K562 (cell line): ENCODE measurements around the gene USP49. TPM values are rescaled to one million over a fixed set of nuclear protein-coding genes. Genes with fewer than 3 reads are reported as not detected.

Source experiments
- ATAC-seq: fragments of 200-7000 bp; cut with Tn5 transposase; 3 replicates; pipeline ENCODE4 v1.9.1; 2020; ENCODE audit warnings: moderate library complexity
- BruUV-seq: library from RNA; stranded (reverse); fragments of 400-500 nt; replicated peaks from 2 replicates; lab custom pipeline; 2021; lab: Mats Ljungman, UMichigan
- CTCF ChIA-PET: fragments of 300-600 bp; formaldehyde crosslinking; extraction: SDS; loops from one replicate; lab custom pipeline; 2021; ENCODE audit warnings: low intra/inter-chr PET ratio; lab: Yijun Ruan, JAX
- POLR2A ChIA-PET: fragments of 300-600, 350-650 bp; sonication (Branson Sonifier 250); formaldehyde crosslinking; extraction: SDS; loops from one replicate; lab custom pipeline; 2021; ENCODE audit warnings: antibody characterized with exemption, inconsistent platforms; lab: Yijun Ruan, JAX
- DNase-seq, 4 experiments: peaks; one replicate each; pipeline versions ENCODE4 v3.0.0 to v3.0.0-alpha.2; 2011 to 2018; ENCODE audit warnings: low spot score in 3 of 4, mixed read lengths in 3 of 4; ENCODE audit errors: extremely low read depth in 1 of 4
- FAIRE-seq: peaks from 2 replicates; lab custom pipeline; 2011; peaks lifted over from hg19 to GRCh38; lab: Jason Lieb, UNC
- H2AFZ ChIP-seq: 2 replicates; pipeline ENCODE4 v1.6.0; 2011; ENCODE audit warnings: low read depth, low read length, control low read depth, inconsistent platforms
- H3K27ac ChIP-seq: fragments of 200-600 bp; 3 replicates; pipeline ENCODE4 v1.8.0; 2011; ENCODE audit warnings: low read depth, mild to moderate bottlenecking, control low read depth, inconsistent platforms, low read length, moderate library complexity, mixed read lengths; ENCODE audit errors: extremely low read depth
- H3K27me3 ChIP-seq, 2 experiments: fragments of 300-600 bp in 1 of 2; 2 replicates in 1 of 2; 3 replicates in 1 of 2; pipeline versions ENCODE4 v1.6.0 to v1.8.0; 2011; ENCODE audit warnings: inconsistent platforms in 2 of 2, low read length in 2 of 2, mild to moderate bottlenecking in 1 of 2, mixed read lengths in 1 of 2, moderate library complexity in 1 of 2; ENCODE audit not compliant: control insufficient read depth in 2 of 2, insufficient read depth in 2 of 2
- H3K36me3 ChIP-seq: fragments of 300-600 bp; 3 replicates; pipeline ENCODE4 v1.8.0; 2011; ENCODE audit warnings: mild to moderate bottlenecking, low read length, inconsistent platforms; ENCODE audit not compliant: control insufficient read depth, insufficient read depth
- H3K4me1 ChIP-seq, 2 experiments: fragments of 200-600 bp in 1 of 2; replicated peaks in 1 of 2; 2 replicates in 1 of 2; 3 replicates in 1 of 2; pipeline versions ENCODE4 v1.5.1 to v1.8.0; 2011; ENCODE audit warnings: inconsistent platforms in 2 of 2, low read length in 2 of 2, mild to moderate bottlenecking in 1 of 2, mixed read lengths in 1 of 2, moderate library complexity in 1 of 2; ENCODE audit not compliant: control insufficient read depth in 2 of 2, insufficient read depth in 2 of 2
- H3K4me2 ChIP-seq: 2 replicates; pipeline ENCODE4 v1.6.1; 2011; ENCODE audit warnings: low read length, control low read depth, inconsistent platforms, mixed read lengths; ENCODE audit not compliant: insufficient read depth
- H3K4me3 ChIP-seq: fragments of 200-600 bp; sonication (generic), shearing (Covaris generic); 2 replicates; pipeline ENCODE4 v1.5.1; 2016; ENCODE audit warnings: control low read depth, inconsistent platforms
- H3K79me2 ChIP-seq: fragments of 200-600 bp; 3 replicates; pipeline ENCODE4 v1.8.0; 2011; ENCODE audit warnings: low read length, inconsistent platforms; ENCODE audit not compliant: control insufficient read depth, insufficient read depth
- H3K9ac ChIP-seq, 2 experiments: 2 replicates each; pipeline versions ENCODE4 v1.6.0 to v1.6.1; 2011; ENCODE audit warnings: low read depth in 2 of 2, low read length in 2 of 2, control low read depth in 1 of 2, inconsistent platforms in 1 of 2, mild to moderate bottlenecking in 1 of 2, mixed read lengths in 1 of 2; ENCODE audit not compliant: insufficient read depth in 1 of 2
- H3K9me1 ChIP-seq: one replicate; pipeline ENCODE4 v1.6.0; 2011; ENCODE audit warnings: inconsistent platforms, mild to moderate bottlenecking, low read length, moderate library complexity; ENCODE audit not compliant: control insufficient read depth, insufficient read depth
- H3K9me3 ChIP-seq: replicated peaks from 2 replicates; pipeline ENCODE4 v1.5.1; 2011; ENCODE audit warnings: low read depth, low read length, inconsistent platforms; ENCODE audit not compliant: control insufficient read depth, insufficient read depth
- H4K20me1 ChIP-seq: replicated peaks from 2 replicates; pipeline ENCODE4 v1.6.1; 2011; ENCODE audit warnings: low read length, inconsistent platforms, mixed read lengths; ENCODE audit not compliant: control insufficient read depth, insufficient read depth
- E2F4 ChIP-seq: sonication (generic); formaldehyde crosslinking; IDR thresholded peaks from 2 replicates; pipeline ENCODE4 v1.8.0; 2022; ENCODE audit warnings: mild to moderate bottlenecking, low read depth, missing genetic modification reagents
- MAX ChIP-seq: sonication (generic); formaldehyde crosslinking; IDR thresholded peaks from 2 replicates; pipeline ENCODE4 v1.9.0; 2022; ENCODE audit warnings: mild to moderate bottlenecking, missing genetic modification reagents
- MCM7 ChIP-seq, 2 experiments: fragments of 450-650 bp; IDR thresholded peaks; 2 replicates each; pipeline ENCODE4 v1.6.1; 2016 to 2018
- NONO ChIP-seq, 2 experiments: fragments of 200-400 bp in 1 of 2; fragments of 450-650 bp in 1 of 2; formaldehyde crosslinking in 1 of 2; IDR thresholded peaks; 2 replicates each; pipeline ENCODE4 v1.6.1; 2017; ENCODE audit warnings: low read depth in 2 of 2, mild to moderate bottlenecking in 2 of 2, moderate library complexity in 2 of 2, low read length in 1 of 2
- U2AF1 ChIP-seq: fragments of 200-400 bp; formaldehyde crosslinking; optimal IDR thresholded peaks from 2 replicates; pipeline ENCODE3; 2017; ENCODE audit warnings: mild to moderate bottlenecking, low read depth, low read length, moderate library complexity
- ZC3H4 ChIP-seq: sonication (generic); formaldehyde crosslinking; IDR thresholded peaks from 2 replicates; pipeline ENCODE4 v1.9.0; 2021; ENCODE audit warnings: missing genetic modification reagents, borderline replicate concordance
- ZNF143 ChIP-seq: sonication (generic); formaldehyde crosslinking; IDR thresholded peaks from 2 replicates; pipeline ENCODE4 v1.9.0; 2022; ENCODE audit warnings: mild to moderate bottlenecking, missing genetic modification reagents
- ZNF764 ChIP-seq: fragments of 250-450 bp; sonication (Bioruptor Pico); IDR thresholded peaks from 2 replicates; pipeline ENCODE4 v1.4.0; 2020; ENCODE audit warnings: low read depth, mild to moderate bottlenecking, moderate library complexity
- WGBS: fragments of 100-300 bp; shearing (Covaris generic); methylation state at CpG from one replicate; pipeline ENCODE4 v1.1.6; 2016; ENCODE audit warnings: low coverage, mixed read lengths; ENCODE audit not compliant: insufficient coverage; ENCODE audit errors: missing lambda C conversion rate; 5-methylcytosine and 5-hydroxymethylcytosine counted together
- in situ Hi-C: fragments of 300-500 bp; cut with MboI; formaldehyde crosslinking; loops from 4 replicates; pipeline ENCODE4 v1.15.0; 2018; ENCODE audit warnings: inconsistent platforms, mixed read lengths
- intact Hi-C: fragments of 100-400 bp; cut with micrococcal nuclease; formaldehyde crosslinking; loops from 2 replicates; pipeline ENCODE4 v1.14.2; 2022
- polyA plus RNA-seq, 8 experiments: library from polyadenylated mRNA; depleted of rRNA in 4 of 8; stranded (reverse) in 5 of 8; unstranded in 3 of 8; fragments of >200 nt; fragmentation: Nextera tagmentation in 2 of 8; fragmentation: Illumina TruSeq in 1 of 8; extraction: Ambion mirVana in 2 of 8; extraction: Trizol in 1 of 8; gene quantifications; 2 replicates each; pipeline versions ENCODE4 v1.2.1 to v1.2.3, GENCODE V29; 2011 to 2014; ENCODE audit warnings: inconsistent platforms in 1 of 8, missing spikeins in 1 of 8
- total RNA-seq, 7 experiments: library from RNA; depleted of rRNA in 6 of 7; stranded (reverse); fragments of >200 nt in 6 of 7; fragmentation: Illumina TruSeq in 2 of 7; extraction: Trizol in 2 of 7; gene quantifications; 2 replicates each; pipeline versions ENCODE4 v1.2.1 to v1.2.3, GENCODE V29; 2011 to 2021; ENCODE audit warnings: low replicate concordance in 1 of 7

The USP49 gene
- total and polyA plus RNA-seq, 9 of the 15 experiments (the other 6 are each of a cell fraction or from before 2014, with no cell fraction given) = 1.0 to 9.9 (median 6.5) TPM

GRCh38 chr6:41744236-41744787 is 150.9 kb downstream of the USP49 start (continued):
- TF ChIP-seq E2F4 (CRISPR knock-in tag) = no peak
- TF ChIP-seq MCM7 (IDR thresholded peaks at IDR 0.05) = no peak
- TF ChIP-seq ZNF143 (CRISPR knock-in tag) = no peak
- TF ChIP-seq ZC3H4 (CRISPR knock-in tag) = no peak
- TF ChIP-seq NONO (IDR thresholded peaks at IDR 0.05; ENCODE audit: low read depth in 2 of 2, low read length in 1 of 2) = no peak

- TF ChIP-seq MAX (CRISPR knock-in tag) (peak; percentile 42; the same call in 1 of the 2 replicates), ZNF764 (CRISPR knock-in tag) (no peak), U2AF1 (no peak)
- Histone ChIP-seq H3K4me1 (peaks cover 14 to 18% of the 10 kb centered on the region in 2 experiments), H3K36me3 (no peaks in the 10 kb centered on the region), H3K9ac (no peak overlapping the region), H4K20me1 (no peaks in the 10 kb centered on the region; the same call in none of the 2 replicates), H3K4me2 (no peak overlapping the region), H3K79me2 (no peaks in the 10 kb centered on the region), H3K4me3 (no peak overlapping the region), H3K9me1 (no peaks in the 10 kb centered on the region), H3K27ac (no peak overlapping the region), H3K27me3 (peaks cover 29 to 52% of the 10 kb centered on the region in 2 experiments; a peak in 4 of 5 replicates), H2AFZ (no peak overlapping the region), H3K9me3 (no peaks in the 10 kb centered on the region)
- ATAC-seq (no peak), DNase-seq (no peak), FAIRE-seq (no peak)
- intact Hi-C loops (no loop called here), in situ Hi-C loops (no loop called here)
- POLR2A ChIA-PET = interaction anchor here (0.6 to 1.0 kb wide), 2 partner anchors 14 to 15 kb away, joined by 3 to 4 read pairs; no protein-coding TSS in a partner anchor
- 20% methylated on average over 6 of the region's 6 CpGs for WGBS
- CTCF ChIA-PET = no interaction called here
- BruUV-seq = no TSS peak
These were observed 151.6 kb downstream of the USP49 start for GRCh38 chr6:41743406-41744235.
